H9 (cell line): Measurements from ENCODE around the gene CELF6. TPM values are rescaled to one million over a fixed set of nuclear protein-coding genes. Genes with fewer than 3 reads are reported as not detected.

Experiments used
- DNase-seq: peaks from one replicate; pipeline ENCODE4 v3.0.0-alpha.2; 2017
- H2AFZ ChIP-seq: one replicate; pipeline ENCODE4 v1.6.1; 2013; ENCODE audit warnings: mild to moderate bottlenecking, low read length, control low read depth, moderate library complexity
- H2AK5ac ChIP-seq: 2 replicates; pipeline ENCODE4 v1.6.1; 2013; ENCODE audit warnings: low read length, control low read depth, mixed read lengths; ENCODE audit not compliant: insufficient read length
- H2BK120ac ChIP-seq: one replicate; pipeline ENCODE4 v1.6.1; 2013; ENCODE audit warnings: low read depth, mild to moderate bottlenecking, low read length, control low read depth, inconsistent platforms; ENCODE audit not compliant: poor library complexity, severe bottlenecking
- H2BK12ac ChIP-seq: 2 replicates; pipeline ENCODE4 v1.6.1; 2013; ENCODE audit warnings: low read length, control low read depth, mixed read lengths, low read depth; ENCODE audit not compliant: insufficient read length
- H2BK15ac ChIP-seq: 2 replicates; pipeline ENCODE4 v1.6.1; 2013; ENCODE audit warnings: low read depth, low read length, control low read depth
- H2BK20ac ChIP-seq: one replicate; pipeline ENCODE4 v1.6.1; 2013; ENCODE audit warnings: low read depth, mild to moderate bottlenecking, low read length, control low read depth, inconsistent platforms; ENCODE audit not compliant: poor library complexity, severe bottlenecking
- H2BK5ac ChIP-seq: 2 replicates; pipeline ENCODE4 v1.6.1; 2013; ENCODE audit warnings: low read length, control low read depth, mixed read lengths; ENCODE audit not compliant: insufficient read length
- H3K14ac ChIP-seq: 2 replicates; pipeline ENCODE4 v1.6.1; 2013; ENCODE audit warnings: low read length, control low read depth; ENCODE audit not compliant: insufficient read depth
- H3K18ac ChIP-seq: 2 replicates; pipeline ENCODE4 v1.6.1; 2013; ENCODE audit warnings: low read depth, mild to moderate bottlenecking, mixed read lengths, low read length, control low read depth; ENCODE audit not compliant: insufficient read length
- H3K23ac ChIP-seq: 2 replicates; pipeline ENCODE4 v1.6.1; 2013; ENCODE audit warnings: low read length, control low read depth, mixed read lengths, low read depth; ENCODE audit not compliant: insufficient read length
- H3K23me2 ChIP-seq: 2 replicates; pipeline ENCODE4 v1.6.1; 2013; ENCODE audit warnings: low read depth, mild to moderate bottlenecking, mixed read lengths, low read length, control low read depth; ENCODE audit not compliant: insufficient read length, poor library complexity, severe bottlenecking
- H3K27ac ChIP-seq: 2 replicates; pipeline ENCODE4 v1.5.1; 2013; ENCODE audit warnings: low read length, control low read depth, mixed read lengths, low read depth; ENCODE audit not compliant: insufficient read length
- H3K27me3 ChIP-seq: 2 replicates; pipeline ENCODE4 v1.6.1; 2013; ENCODE audit warnings: low read length, control low read depth, inconsistent platforms; ENCODE audit not compliant: insufficient read depth
- H3K4ac ChIP-seq: 2 replicates; pipeline ENCODE4 v1.6.1; 2013; ENCODE audit warnings: low read depth, mild to moderate bottlenecking, control low read depth, inconsistent platforms, low read length, moderate library complexity
- H3K4me1 ChIP-seq: 2 replicates; pipeline ENCODE4 v1.6.1; 2013; ENCODE audit warnings: low read length, control low read depth, inconsistent platforms; ENCODE audit not compliant: insufficient read depth
- H3K4me2 ChIP-seq: 2 replicates; pipeline ENCODE4 v1.6.1; 2013; ENCODE audit warnings: low read length, control low read depth, mixed read lengths; ENCODE audit not compliant: insufficient read length, insufficient read depth
- H3K56ac ChIP-seq: 2 replicates; pipeline ENCODE4 v1.6.1; 2013; ENCODE audit warnings: low read depth, mild to moderate bottlenecking, mixed read lengths, low read length, control low read depth; ENCODE audit not compliant: insufficient read length
- H3K79me1 ChIP-seq: 2 replicates; pipeline ENCODE4 v1.6.1; 2013; ENCODE audit warnings: low read depth, mild to moderate bottlenecking, moderate library complexity, low read length, control low read depth, inconsistent platforms; ENCODE audit not compliant: insufficient read depth, poor library complexity, severe bottlenecking
- H3K79me2 ChIP-seq: 2 replicates; pipeline ENCODE4 v1.6.1; 2013; ENCODE audit warnings: low read length, control low read depth, inconsistent platforms; ENCODE audit not compliant: insufficient read depth
- H3K9ac ChIP-seq: 2 replicates; pipeline ENCODE4 v1.6.1; 2013; ENCODE audit warnings: low read length, control low read depth, mixed read lengths; ENCODE audit not compliant: insufficient read length; ENCODE audit errors: extremely low read depth
- H3K9me3 ChIP-seq: one replicate; pipeline ENCODE4 v1.6.1; 2013; ENCODE audit warnings: low read depth, low read length, inconsistent platforms; ENCODE audit not compliant: control insufficient read depth
- H3T11ph ChIP-seq: one replicate; pipeline ENCODE4 v1.6.1; 2013; ENCODE audit warnings: mild to moderate bottlenecking, low read length, control low read depth, inconsistent platforms
- H4K20me1 ChIP-seq: one replicate; pipeline ENCODE4 v1.6.1; 2013; ENCODE audit not compliant: control insufficient read depth, insufficient read length, insufficient read depth
- H4K5ac ChIP-seq: 2 replicates; pipeline ENCODE4 v1.6.1; 2013; ENCODE audit warnings: low read depth, mild to moderate bottlenecking, mixed read lengths, low read length, control low read depth; ENCODE audit not compliant: insufficient read length
- H4K8ac ChIP-seq: replicated peaks from 2 replicates; pipeline ENCODE4 v1.6.1; 2013; ENCODE audit warnings: low read length, control low read depth, mixed read lengths, low read depth; ENCODE audit not compliant: insufficient read length
- H4K91ac ChIP-seq: 2 replicates; pipeline ENCODE4 v1.6.1; 2013; ENCODE audit warnings: low read depth, mild to moderate bottlenecking, moderate library complexity, mixed read lengths, low read length, control low read depth; ENCODE audit not compliant: insufficient read length
- H3K27ac Mint-ChIP-seq, 3 experiments: 2 replicates in 2 of 3; 3 replicates in 1 of 3; pipeline ENCODE4 v1.8.0; 2020 to 2021; ENCODE audit warnings: mixed read lengths in 3 of 3, mild to moderate bottlenecking in 1 of 3, moderate library complexity in 1 of 3
- H3K27me3 Mint-ChIP-seq: 2 replicates; pipeline ENCODE4 v1.8.0; 2021; ENCODE audit warnings: low read depth, mild to moderate bottlenecking, moderate library complexity, mixed read lengths
- H3K36me3 Mint-ChIP-seq, 3 experiments: 2 replicates in 2 of 3; 3 replicates in 1 of 3; pipeline ENCODE4 v1.8.0; 2020 to 2021; ENCODE audit warnings: low read depth in 3 of 3, mixed read lengths in 3 of 3; ENCODE audit not compliant: insufficient read depth in 1 of 3
- H3K4me1 Mint-ChIP-seq, 2 experiments: 2 replicates each; pipeline ENCODE4 v1.8.0; 2020; ENCODE audit warnings: mixed read lengths in 2 of 2
- H3K4me3 Mint-ChIP-seq, 2 experiments: 2 replicates in 1 of 2; 3 replicates in 1 of 2; pipeline ENCODE4 v1.8.0; 2020 to 2021; ENCODE audit warnings: mild to moderate bottlenecking in 2 of 2, mixed read lengths in 2 of 2, moderate library complexity in 1 of 2
- H3K9me3 Mint-ChIP-seq, 2 experiments: 2 replicates in 1 of 2; 3 replicates in 1 of 2; pipeline ENCODE4 v1.8.0; 2020; ENCODE audit warnings: mild to moderate bottlenecking in 2 of 2, mixed read lengths in 2 of 2, moderate library complexity in 1 of 2
- WGBS: extraction: QIAGEN DNeasy Blood & Tissue Kit; methylation state at CpG from one replicate; pipeline ENCODE4 v1.1.7; 2013; ENCODE audit warnings: missing lambda C conversion rate, low lambda C conversion rate, mixed read lengths; ENCODE audit not compliant: insufficient read length; ENCODE audit errors: extremely low coverage; 5-methylcytosine and 5-hydroxymethylcytosine counted together
- total RNA-seq: library from RNA; stranded (reverse); gene quantifications from 2 replicates; pipeline ENCODE4 v1.2.1, GENCODE V29; 2021
- TF ChIP-seq, protein P1 (sequence below): fragments of 200-600 bp; sonication (generic); conservative IDR thresholded peaks from 3 replicates; pipeline ENCODE4 v1.8.0; 2021; ENCODE audit warnings: antibody characterized with exemption, mild to moderate bottlenecking

Gene CELF6
- total RNA-seq, 1 experiment from 2014 or later, result 0.13 TPM

DNA sequence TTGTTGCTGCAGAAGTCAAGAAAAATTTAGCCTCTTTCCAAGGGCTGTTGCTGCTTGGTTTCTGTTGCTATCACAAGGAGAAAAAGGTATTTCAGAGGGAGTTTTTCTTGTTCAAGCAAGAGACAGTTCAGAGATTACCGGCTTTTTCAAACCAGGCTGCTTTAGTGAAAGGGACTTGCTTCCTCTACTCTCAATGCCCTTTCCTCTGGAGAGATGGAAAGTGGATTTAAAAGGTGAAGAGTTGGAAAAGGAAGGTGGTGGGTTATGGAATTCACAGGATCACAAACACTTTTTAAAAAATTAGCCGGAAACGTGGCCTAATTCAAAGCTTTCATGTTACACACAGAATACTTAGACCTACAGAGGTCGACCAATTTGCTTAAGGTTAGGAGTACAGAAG, 48.7 kb downstream of the CELF6 start:
- H3K9me3 Mint-ChIP-seq, result no peaks in the 10 kb centered on the region
- H3K14ac ChIP-seq, result no peak overlapping the region
- no peak overlapping the region for H2AK5ac ChIP-seq
- peak overlapping the region; percentile 91 for H3K4me2 ChIP-seq
- H3K79me2 ChIP-seq, result no peaks in the 10 kb centered on the region
- H2BK20ac ChIP-seq, result no peak overlapping the region
- peaks cover 11% of the 10 kb centered on the region for H3K27me3 Mint-ChIP-seq
- H4K5ac ChIP-seq, result no peak overlapping the region
- no peak overlapping the region for H4K8ac ChIP-seq
- no peak overlapping the region for H3K27ac ChIP-seq
- no peak overlapping the region for H3K4ac ChIP-seq
- H3K36me3 Mint-ChIP-seq, result peaks cover 11 to 30% (median 22%) of the 10 kb centered on the region in 3 experiments; a peak in 6 of 7 replicates
- no CpG with 5 or more reads among the region's 4 CpGs for WGBS
- H2BK15ac ChIP-seq, result no peak overlapping the region
- H3K79me1 ChIP-seq, result no peaks in the 10 kb centered on the region
- H3K9ac ChIP-seq, result no peak overlapping the region
- H3K23me2 ChIP-seq, result peaks cover 7% of the 10 kb centered on the region
- no peaks in the 10 kb centered on the region for H3K9me3 ChIP-seq
- H3K23ac ChIP-seq, result no peak overlapping the region
- no peak overlapping the region for H3K27ac Mint-ChIP-seq
- no peak overlapping the region for H2BK12ac ChIP-seq
- no peak overlapping the region for H4K91ac ChIP-seq
- H3K4me3 Mint-ChIP-seq, result peak overlapping the region; percentile 86 to 88
- H2BK5ac ChIP-seq, result no peak overlapping the region
- H2BK120ac ChIP-seq, result no peak overlapping the region
- H3K56ac ChIP-seq, result no peak overlapping the region
- no peaks in the 10 kb centered on the region for H4K20me1 ChIP-seq
- H3T11ph ChIP-seq, result no peak overlapping the region
- DNase-seq, result no peak
- no peaks in the 10 kb centered on the region for H3K27me3 ChIP-seq
- no peak overlapping the region for H2AFZ ChIP-seq
- TF ChIP-seq, protein P1, sequence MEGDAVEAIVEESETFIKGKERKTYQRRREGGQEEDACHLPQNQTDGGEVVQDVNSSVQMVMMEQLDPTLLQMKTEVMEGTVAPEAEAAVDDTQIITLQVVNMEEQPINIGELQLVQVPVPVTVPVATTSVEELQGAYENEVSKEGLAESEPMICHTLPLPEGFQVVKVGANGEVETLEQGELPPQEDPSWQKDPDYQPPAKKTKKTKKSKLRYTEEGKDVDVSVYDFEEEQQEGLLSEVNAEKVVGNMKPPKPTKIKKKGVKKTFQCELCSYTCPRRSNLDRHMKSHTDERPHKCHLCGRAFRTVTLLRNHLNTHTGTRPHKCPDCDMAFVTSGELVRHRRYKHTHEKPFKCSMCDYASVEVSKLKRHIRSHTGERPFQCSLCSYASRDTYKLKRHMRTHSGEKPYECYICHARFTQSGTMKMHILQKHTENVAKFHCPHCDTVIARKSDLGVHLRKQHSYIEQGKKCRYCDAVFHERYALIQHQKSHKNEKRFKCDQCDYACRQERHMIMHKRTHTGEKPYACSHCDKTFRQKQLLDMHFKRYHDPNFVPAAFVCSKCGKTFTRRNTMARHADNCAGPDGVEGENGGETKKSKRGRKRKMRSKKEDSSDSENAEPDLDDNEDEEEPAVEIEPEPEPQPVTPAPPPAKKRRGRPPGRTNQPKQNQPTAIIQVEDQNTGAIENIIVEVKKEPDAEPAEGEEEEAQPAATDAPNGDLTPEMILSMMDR, result no peak
- H3K4me1 ChIP-seq, result no peaks in the 10 kb centered on the region
- no peak overlapping the region for H3K18ac ChIP-seq
- H3K4me1 Mint-ChIP-seq, result peaks cover 10 to 14% of the 10 kb centered on the region in 2 experiments
